Neural cell (in vitro differentiated cells): ENCODE measurements around the gene AP2B1.
A peak's percentile ranks its signal among the peaks of the same experiment; 100 is the strongest.

Experiments used
- CTCF ChIP-seq: fragments of 450-650 bp; IDR thresholded peaks from 2 replicates; pipeline ENCODE4 v1.5.1; 2014; ENCODE audit warnings: antibody characterized with exemption, mild to moderate bottlenecking, moderate library complexity; ENCODE audit not compliant: poor library complexity, severe bottlenecking
- EP300 ChIP-seq: fragments of 450-650 bp; conservative IDR thresholded peaks from 2 replicates; pipeline ENCODE4 v1.6.1; 2014; ENCODE audit warnings: antibody characterized with exemption, mild to moderate bottlenecking, moderate library complexity; ENCODE audit not compliant: poor library complexity, severe bottlenecking
- EZH2 ChIP-seq: fragments of 200-600, 300-800 bp; shearing (Covaris generic), sonication (generic); IDR thresholded peaks from 2 replicates; pipeline ENCODE4 v1.6.1; 2014; ENCODE audit warnings: antibody characterized with exemption, low read length, borderline replicate concordance, mild to moderate bottlenecking; ENCODE audit not compliant: insufficient read depth, poor library complexity, severe bottlenecking
- POLR2AphosphoS5 ChIP-seq: IDR thresholded peaks from 2 replicates; pipeline ENCODE4 v1.6.1; 2012
- RAD21 ChIP-seq: fragments of 450-650 bp; conservative IDR thresholded peaks from 2 replicates; pipeline ENCODE4 v1.6.1; 2014; ENCODE audit warnings: antibody characterized with exemption, mild to moderate bottlenecking, moderate library complexity
- REST ChIP-seq: IDR thresholded peaks from 2 replicates; pipeline ENCODE4 v1.6.1; 2012; ENCODE audit warnings: borderline replicate concordance

- TF ChIP-seq EZH2 (no peak), CTCF (peak; percentile 95), RAD21 (peak; percentile 97), POLR2AphosphoS5 (no peak), EP300 (no peak), REST (no peak)
These were observed 160.5 kb downstream of the AP2B1 start for GRCh38 chr17:35747540-35748017.
